HepG2 (cell line): ENCODE measurements around the gene DNM3. TPM values are rescaled to one million over a fixed set of nuclear protein-coding genes. Genes with fewer than 3 reads are reported as not detected.

ENCODE experiments used
- ATAC-seq: fragments of 200-7000 bp; cut with Tn5 transposase; 3 replicates; pipeline ENCODE4 v1.9.1; 2020; ENCODE audit warnings: mild to moderate bottlenecking, moderate library complexity
- BruUV-seq: library from RNA; stranded (reverse); fragments of 400-500 nt; replicated peaks from 2 replicates; lab custom pipeline; 2021; lab: Mats Ljungman, UMichigan
- CTCF ChIA-PET: fragments of 300-600 bp; formaldehyde crosslinking; extraction: SDS; loops from one replicate; lab custom pipeline; 2021; ENCODE audit warnings: low total read pairs, inconsistent platforms, low intra/inter-chr PET ratio; lab: Yijun Ruan, JAX
- POLR2A ChIA-PET: fragments of 350-600 bp; sonication (Branson Sonifier 250); formaldehyde crosslinking; loops from one replicate; lab custom pipeline; 2020; ENCODE audit warnings: antibody characterized with exemption, inconsistent platforms; lab: Yijun Ruan, JAX
- DNase-seq: peaks from one replicate; pipeline ENCODE4 v3.0.0-alpha.2; 2015; ENCODE audit warnings: low spot score
- FAIRE-seq: peaks from 3 replicates; lab custom pipeline; 2011; peaks lifted over from hg19 to GRCh38; lab: Jason Lieb, UNC
- H2AFZ ChIP-seq: one replicate; pipeline ENCODE4 v1.6.1; 2011; ENCODE audit warnings: low read length, inconsistent platforms
- H3K27ac ChIP-seq: fragments of 300-600 bp; 3 replicates; pipeline ENCODE4 v1.8.0; 2011; ENCODE audit warnings: mixed run types, mild to moderate bottlenecking, mixed read lengths, low read length, inconsistent platforms; ENCODE audit not compliant: insufficient read depth; ENCODE audit errors: extremely low read length
- H3K27me3 ChIP-seq, 2 experiments: fragments of 200-600 bp in 1 of 2; 2 replicates in 1 of 2; 3 replicates in 1 of 2; pipeline versions ENCODE4 v1.6.0 to v1.8.0; 2011; ENCODE audit warnings: low read length in 2 of 2, mild to moderate bottlenecking in 2 of 2, moderate library complexity in 2 of 2, inconsistent platforms in 1 of 2; ENCODE audit not compliant: insufficient read depth in 2 of 2, control insufficient read depth in 1 of 2
- H3K36me3 ChIP-seq, 2 experiments: fragments of 200-600 bp in 1 of 2; replicated peaks in 1 of 2; 2 replicates in 1 of 2; 3 replicates in 1 of 2; pipeline versions ENCODE4 v1.5.1 to v1.8.0; 2011; ENCODE audit warnings: low read length in 2 of 2, inconsistent platforms in 1 of 2; ENCODE audit not compliant: insufficient read depth in 2 of 2, control insufficient read depth in 1 of 2
- H3K4me1 ChIP-seq: 2 replicates; pipeline ENCODE4 v1.5.1; 2012; ENCODE audit warnings: low read length, inconsistent platforms; ENCODE audit not compliant: insufficient read depth
- H3K4me2 ChIP-seq: 2 replicates; pipeline ENCODE4 v1.6.0; 2011; ENCODE audit warnings: low read depth, low read length, inconsistent platforms
- H3K4me3 ChIP-seq, 3 experiments: fragments of 200-600 bp in 1 of 3; sonication (generic), shearing (Covaris generic) in 1 of 3; replicated peaks in 1 of 3; 2 replicates each; pipeline ENCODE4 v1.5.1; 2011 to 2016; ENCODE audit warnings: low read length in 3 of 3, inconsistent platforms in 2 of 3, low read depth in 2 of 3, mild to moderate bottlenecking in 2 of 3, control low read depth in 1 of 3, mixed read lengths in 1 of 3; ENCODE audit not compliant: insufficient read depth in 1 of 3
- H3K79me2 ChIP-seq: one replicate; pipeline ENCODE4 v1.6.1; 2011; ENCODE audit warnings: low read length, inconsistent platforms; ENCODE audit not compliant: insufficient read depth
- H3K9ac ChIP-seq: 2 replicates; pipeline ENCODE4 v1.6.0; 2011; ENCODE audit warnings: mild to moderate bottlenecking, low read depth, low read length, inconsistent platforms; ENCODE audit not compliant: insufficient read depth
- H3K9me3 ChIP-seq: 2 replicates; pipeline ENCODE4 v1.5.1; 2012; ENCODE audit warnings: mild to moderate bottlenecking, low read length
- H4K20me1 ChIP-seq: 2 replicates; pipeline ENCODE4 v1.6.0; 2011; ENCODE audit warnings: inconsistent platforms, mild to moderate bottlenecking, low read length, moderate library complexity; ENCODE audit not compliant: insufficient read depth
- ARNT2 ChIP-seq: sonication (generic); formaldehyde crosslinking; IDR thresholded peaks from 2 replicates; pipeline ENCODE4 v1.8.0; 2022; ENCODE audit warnings: mild to moderate bottlenecking, low read depth, missing genetic modification reagents, moderate library complexity
- HDAC6 ChIP-seq: fragments of 200-600 bp; sonication (generic); IDR thresholded peaks from 2 replicates; pipeline ENCODE4 v1.7.0; 2017; ENCODE audit warnings: mild to moderate bottlenecking, antibody characterized with exemption, low read length, low read depth
- LBX2 ChIP-seq: sonication (generic); formaldehyde crosslinking; IDR thresholded peaks from 2 replicates; pipeline ENCODE4 v1.5.0; 2020; ENCODE audit warnings: missing genetic modification reagents, mild to moderate bottlenecking, borderline replicate concordance
- NR2F6 ChIP-seq, 2 experiments: IDR thresholded peaks; 2 replicates each; pipeline ENCODE4 v1.6.1; 2016; ENCODE audit warnings: antibody characterized with exemption in 1 of 2, mild to moderate bottlenecking in 1 of 2
- ZBTB2 ChIP-seq: sonication (generic); formaldehyde crosslinking; IDR thresholded peaks from 2 replicates; pipeline ENCODE4 v1.8.0; 2022; ENCODE audit warnings: low read depth, missing genetic modification reagents
- WGBS: methylation state at CpG from one replicate; pipeline ENCODE4 v1.1.6; 2017; ENCODE audit warnings: low lambda C conversion rate; 5-methylcytosine and 5-hydroxymethylcytosine counted together
- in situ Hi-C: cut with HindIII; loops from 2 replicates; pipeline ENCODE4 v1.10.0; 2017; ENCODE audit warnings: low pct_unique_long_range_greater_than_20kb; ENCODE audit not compliant: extremely low pct_ligation_motif_present
- intact Hi-C: fragments of 100-400 bp; cut with micrococcal nuclease; formaldehyde crosslinking; loops from one replicate; pipeline ENCODE4 v1.10.0; 2022; ENCODE audit not compliant: unreplicated experiment
- polyA plus RNA-seq, 8 experiments: library from polyadenylated mRNA; depleted of rRNA in 3 of 8; stranded (reverse) in 7 of 8; unstranded in 1 of 8; fragments of >200 nt; fragmentation: Illumina TruSeq in 4 of 8; extraction: Trizol in 4 of 8; gene quantifications; 2 replicates each; pipeline versions ENCODE4 v1.2.1 to v1.2.3, GENCODE V29; 2011 to 2016; ENCODE audit warnings: low read depth in 4 of 8, missing spikeins in 1 of 8, mixed read lengths in 1 of 8; ENCODE audit not compliant: insufficient read depth in 1 of 8
- total RNA-seq, 5 experiments: library from RNA; depleted of rRNA; stranded (reverse); fragments of >200 nt; fragmentation: Illumina TruSeq; extraction: Trizol; gene quantifications; 2 replicates each; pipeline ENCODE4 v1.2.3, GENCODE V29; 2016; ENCODE audit warnings: low read depth in 1 of 5
- TF ChIP-seq, protein P1 (sequence below): sonication (generic); formaldehyde crosslinking; IDR thresholded peaks from 2 replicates; pipeline ENCODE4 v1.9.0; 2021; ENCODE audit warnings: missing genetic modification reagents, borderline replicate concordance

DNM3 gene
- total and polyA plus RNA-seq, 2 of the 13 experiments (the other 11 are each of a cell fraction or from before 2014, with no cell fraction given): 0.05 TPM; not detected in 1

GRCh38 chr1:171860696-171861095, 19.4 kb downstream of the DNM3 start:
- intact Hi-C loops (no loop called here), in situ Hi-C loops (no loop called here)
- CTCF ChIA-PET: no interaction called here
- Histone ChIP-seq H2AFZ (no peak overlapping the region), H3K27me3 (no peaks in the 10 kb centered on the region), H3K4me3 (no peak overlapping the region), H3K9me3 (no peaks in the 10 kb centered on the region), H3K27ac (no peak overlapping the region), H3K4me2 (no peak overlapping the region)
- POLR2A ChIA-PET: no interaction called here
- no TSS peak for BruUV-seq
- FAIRE-seq: no peak
- TF ChIP-seq, protein P1, sequence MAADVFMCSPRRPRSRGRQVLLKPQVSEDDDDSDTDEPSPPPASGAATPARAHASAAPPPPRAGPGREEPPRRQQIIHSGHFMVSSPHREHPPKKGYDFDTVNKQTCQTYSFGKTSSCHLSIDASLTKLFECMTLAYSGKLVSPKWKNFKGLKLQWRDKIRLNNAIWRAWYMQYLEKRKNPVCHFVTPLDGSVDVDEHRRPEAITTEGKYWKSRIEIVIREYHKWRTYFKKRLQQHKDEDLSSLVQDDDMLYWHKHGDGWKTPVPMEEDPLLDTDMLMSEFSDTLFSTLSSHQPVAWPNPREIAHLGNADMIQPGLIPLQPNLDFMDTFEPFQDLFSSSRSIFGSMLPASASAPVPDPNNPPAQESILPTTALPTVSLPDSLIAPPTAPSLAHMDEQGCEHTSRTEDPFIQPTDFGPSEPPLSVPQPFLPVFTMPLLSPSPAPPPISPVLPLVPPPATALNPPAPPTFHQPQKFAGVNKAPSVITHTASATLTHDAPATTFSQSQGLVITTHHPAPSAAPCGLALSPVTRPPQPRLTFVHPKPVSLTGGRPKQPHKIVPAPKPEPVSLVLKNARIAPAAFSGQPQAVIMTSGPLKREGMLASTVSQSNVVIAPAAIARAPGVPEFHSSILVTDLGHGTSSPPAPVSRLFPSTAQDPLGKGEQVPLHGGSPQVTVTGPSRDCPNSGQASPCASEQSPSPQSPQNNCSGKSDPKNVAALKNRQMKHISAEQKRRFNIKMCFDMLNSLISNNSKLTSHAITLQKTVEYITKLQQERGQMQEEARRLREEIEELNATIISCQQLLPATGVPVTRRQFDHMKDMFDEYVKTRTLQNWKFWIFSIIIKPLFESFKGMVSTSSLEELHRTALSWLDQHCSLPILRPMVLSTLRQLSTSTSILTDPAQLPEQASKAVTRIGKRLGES: no peak
- TF ChIP-seq ZBTB2 (CRISPR knock-in tag) (no peak), ARNT2 (CRISPR knock-in tag) (no peak), LBX2 (CRISPR knock-in tag) (no peak), HDAC6 (no peak), NR2F6 (IDR thresholded peaks at IDR 0.05) (no peak), NR2F6 (CRISPR knock-in tag; IDR thresholded peaks at IDR 0.05) (no peak)
- TF ChIP-seq, all 625 proteins: peak for 0
- H3K36me3 ChIP-seq: no peaks in the 10 kb centered on the region
- ATAC-seq: no peak
- no peak for DNase-seq
- no peaks in the 10 kb centered on the region for H3K4me1 ChIP-seq
- H3K79me2 ChIP-seq: no peaks in the 10 kb centered on the region
- WGBS: 0% methylated on average over 1 of the region's 1 CpG
- no peak overlapping the region for H3K9ac ChIP-seq
- no peaks in the 10 kb centered on the region for H4K20me1 ChIP-seq
